HepG2 (cell line): ENCODE data around the gene ZFP69B. TPM values are rescaled to one million over a fixed set of nuclear protein-coding genes. Genes with fewer than 3 reads are reported as not detected.
A peak's percentile ranks its signal among the peaks of the same experiment; 100 is the strongest.

Source experiments
- ATAC-seq: fragments of 200-7000 bp; cut with Tn5 transposase; 3 replicates; pipeline ENCODE4 v1.9.1; 2020; ENCODE audit warnings: mild to moderate bottlenecking, moderate library complexity
- BruUV-seq: library from RNA; stranded (reverse); fragments of 400-500 nt; replicated peaks from 2 replicates; lab custom pipeline; 2021; lab: Mats Ljungman, UMichigan
- CTCF ChIA-PET: fragments of 300-600 bp; formaldehyde crosslinking; extraction: SDS; loops from one replicate; lab custom pipeline; 2021; ENCODE audit warnings: low total read pairs, inconsistent platforms, low intra/inter-chr PET ratio; lab: Yijun Ruan, JAX
- POLR2A ChIA-PET: fragments of 350-600 bp; sonication (Branson Sonifier 250); formaldehyde crosslinking; loops from one replicate; lab custom pipeline; 2020; ENCODE audit warnings: antibody characterized with exemption, inconsistent platforms; lab: Yijun Ruan, JAX
- DNase-seq: peaks from one replicate; pipeline ENCODE4 v3.0.0-alpha.2; 2015; ENCODE audit warnings: low spot score
- FAIRE-seq: peaks from 3 replicates; lab custom pipeline; 2011; peaks lifted over from hg19 to GRCh38; lab: Jason Lieb, UNC
- H2AFZ ChIP-seq: one replicate; pipeline ENCODE4 v1.6.1; 2011; ENCODE audit warnings: low read length, inconsistent platforms
- H3K27ac ChIP-seq: fragments of 300-600 bp; 3 replicates; pipeline ENCODE4 v1.8.0; 2011; ENCODE audit warnings: mixed run types, mild to moderate bottlenecking, mixed read lengths, low read length, inconsistent platforms; ENCODE audit not compliant: insufficient read depth; ENCODE audit errors: extremely low read length
- H3K27me3 ChIP-seq, 2 experiments: fragments of 200-600 bp in 1 of 2; 2 replicates in 1 of 2; 3 replicates in 1 of 2; pipeline versions ENCODE4 v1.6.0 to v1.8.0; 2011; ENCODE audit warnings: low read length in 2 of 2, mild to moderate bottlenecking in 2 of 2, moderate library complexity in 2 of 2, inconsistent platforms in 1 of 2; ENCODE audit not compliant: insufficient read depth in 2 of 2, control insufficient read depth in 1 of 2
- H3K36me3 ChIP-seq, 2 experiments: fragments of 200-600 bp in 1 of 2; replicated peaks in 1 of 2; 2 replicates in 1 of 2; 3 replicates in 1 of 2; pipeline versions ENCODE4 v1.5.1 to v1.8.0; 2011; ENCODE audit warnings: low read length in 2 of 2, inconsistent platforms in 1 of 2; ENCODE audit not compliant: insufficient read depth in 2 of 2, control insufficient read depth in 1 of 2
- H3K4me1 ChIP-seq: 2 replicates; pipeline ENCODE4 v1.5.1; 2012; ENCODE audit warnings: low read length, inconsistent platforms; ENCODE audit not compliant: insufficient read depth
- H3K4me2 ChIP-seq: 2 replicates; pipeline ENCODE4 v1.6.0; 2011; ENCODE audit warnings: low read depth, low read length, inconsistent platforms
- H3K4me3 ChIP-seq, 3 experiments: fragments of 200-600 bp in 1 of 3; sonication (generic), shearing (Covaris generic) in 1 of 3; replicated peaks in 1 of 3; 2 replicates each; pipeline ENCODE4 v1.5.1; 2011 to 2016; ENCODE audit warnings: low read length in 3 of 3, inconsistent platforms in 2 of 3, low read depth in 2 of 3, mild to moderate bottlenecking in 2 of 3, control low read depth in 1 of 3, mixed read lengths in 1 of 3; ENCODE audit not compliant: insufficient read depth in 1 of 3
- H3K79me2 ChIP-seq: one replicate; pipeline ENCODE4 v1.6.1; 2011; ENCODE audit warnings: low read length, inconsistent platforms; ENCODE audit not compliant: insufficient read depth
- H3K9ac ChIP-seq: 2 replicates; pipeline ENCODE4 v1.6.0; 2011; ENCODE audit warnings: mild to moderate bottlenecking, low read depth, low read length, inconsistent platforms; ENCODE audit not compliant: insufficient read depth
- H3K9me3 ChIP-seq: 2 replicates; pipeline ENCODE4 v1.5.1; 2012; ENCODE audit warnings: mild to moderate bottlenecking, low read length
- H4K20me1 ChIP-seq: 2 replicates; pipeline ENCODE4 v1.6.0; 2011; ENCODE audit warnings: inconsistent platforms, mild to moderate bottlenecking, low read length, moderate library complexity; ENCODE audit not compliant: insufficient read depth
- CENPX ChIP-seq: sonication (generic); formaldehyde crosslinking; IDR thresholded peaks from 2 replicates; pipeline ENCODE4 v1.9.0; 2021; ENCODE audit warnings: mild to moderate bottlenecking, missing genetic modification reagents, moderate library complexity
- MLXIP ChIP-seq: sonication (generic); formaldehyde crosslinking; IDR thresholded peaks from 2 replicates; pipeline ENCODE4 v1.9.0; 2021; ENCODE audit warnings: missing genetic modification reagents, borderline replicate concordance
- TMF1 ChIP-seq: sonication (generic); formaldehyde crosslinking; IDR thresholded peaks from 2 replicates; pipeline ENCODE4 v1.8.1; 2022; ENCODE audit warnings: low read depth, missing genetic modification reagents
- ZNF224 ChIP-seq: sonication (generic); formaldehyde crosslinking; IDR thresholded peaks from 2 replicates; pipeline ENCODE4 v1.5.0; 2020; ENCODE audit warnings: mild to moderate bottlenecking, missing genetic modification reagents
- ZNF879 ChIP-seq: sonication (generic); formaldehyde crosslinking; IDR thresholded peaks from 2 replicates; pipeline ENCODE4 v1.8.1; 2023; ENCODE audit warnings: missing genetic modification reagents
- WGBS: methylation state at CpG from one replicate; pipeline ENCODE4 v1.1.6; 2017; ENCODE audit warnings: low lambda C conversion rate; 5-methylcytosine and 5-hydroxymethylcytosine counted together
- in situ Hi-C: cut with HindIII; loops from 2 replicates; pipeline ENCODE4 v1.10.0; 2017; ENCODE audit warnings: low pct_unique_long_range_greater_than_20kb; ENCODE audit not compliant: extremely low pct_ligation_motif_present
- intact Hi-C: fragments of 100-400 bp; cut with micrococcal nuclease; formaldehyde crosslinking; loops from one replicate; pipeline ENCODE4 v1.10.0; 2022; ENCODE audit not compliant: unreplicated experiment
- polyA plus RNA-seq, 8 experiments: library from polyadenylated mRNA; depleted of rRNA in 3 of 8; stranded (reverse) in 7 of 8; unstranded in 1 of 8; fragments of >200 nt; fragmentation: Illumina TruSeq in 4 of 8; extraction: Trizol in 4 of 8; gene quantifications; 2 replicates each; pipeline versions ENCODE4 v1.2.1 to v1.2.3, GENCODE V29; 2011 to 2016; ENCODE audit warnings: low read depth in 4 of 8, missing spikeins in 1 of 8, mixed read lengths in 1 of 8; ENCODE audit not compliant: insufficient read depth in 1 of 8
- total RNA-seq, 5 experiments: library from RNA; depleted of rRNA; stranded (reverse); fragments of >200 nt; fragmentation: Illumina TruSeq; extraction: Trizol; gene quantifications; 2 replicates each; pipeline ENCODE4 v1.2.3, GENCODE V29; 2016; ENCODE audit warnings: low read depth in 1 of 5

The ZFP69B gene
- total and polyA plus RNA-seq, 2 of the 13 experiments (the other 11 are each of a cell fraction or from before 2014, with no cell fraction given): 4.6 to 7.7 TPM

GRCh38 chr1:40507973-40508372, 57.7 kb downstream of the ZFP69B start:
- Histone ChIP-seq H3K27ac (peak overlapping the region; percentile 76), H3K4me1 (peaks cover 18% of the 10 kb centered on the region), H4K20me1 (no peaks in the 10 kb centered on the region), H3K27me3 (no peaks in the 10 kb centered on the region; a peak in 1 of 5 replicates), H3K4me3 (peak overlapping the region; percentile 70 to 79 (median 70))
- DNase-seq (no peak), FAIRE-seq (no peak)
- ChIA-PET CTCF (no interaction called here), POLR2A (interaction anchor here (0.6 to 2.6 kb wide), 4 partner anchors 9 to 58 kb away, joined by 3 to 27 read pairs (median 4); partner anchors contain the start of genes ZFP69B and ZNF684)
- 0 out of 2 replicates have a peak, but pooled peaks have one; percentile 4 for TF ChIP-seq TMF1 (CRISPR knock-in tag)
- TF ChIP-seq ZNF879 (CRISPR knock-in tag): no peak
- TF ChIP-seq CENPX (CRISPR knock-in tag): no peak
- TF ChIP-seq MLXIP (CRISPR knock-in tag): no peak
- 0 out of 2 replicates have a peak, but pooled peaks have one; percentile 0 for TF ChIP-seq ZNF224
- TF ChIP-seq, all 625 proteins: peak for 2
- Histone ChIP-seq H3K9me3 (no peaks in the 10 kb centered on the region), H2AFZ (peak overlapping the region; percentile 47), H3K4me2 (peak overlapping the region; percentile 89), H3K79me2 (peaks cover 39% of the 10 kb centered on the region), H3K36me3 (peaks cover 0 to 4% of the 10 kb centered on the region in 2 experiments; a peak in 2 of 5 replicates), H3K9ac (peak overlapping the region; percentile 89)
- ATAC-seq: no peak
- intact Hi-C loops (no loop called here), in situ Hi-C loops (no loop called here)
- TSS peak; percentile 85 for BruUV-seq
- 52% methylated on average over 6 of the region's 6 CpGs for WGBS
